Peyer's patch (tissue), 4 donors: ENCODE measurements around the gene SLIT2. TPM values are rescaled to one million over a fixed set of nuclear protein-coding genes. Genes with fewer than 3 reads are reported as not detected.
A peak's percentile ranks its signal among the peaks of the same experiment; 100 is the strongest.

ENCODE experiments used
- DNase-seq, 3 donors: peaks; one replicate each; pipeline ENCODE4 v3.0.0-alpha.2; 2017 to 2019
- H3K27ac ChIP-seq, 4 donors: fragments of 200-600 bp; sonication (generic); one replicate each; pipeline ENCODE4 v1.5.1; 2016 to 2019
- H3K27me3 ChIP-seq, 2 donors: fragments of 200-600 bp; sonication (generic); one replicate each; pipeline ENCODE4 v1.5.1; 2019
- H3K36me3 ChIP-seq, 3 donors: fragments of 200-600 bp; sonication (generic); one replicate each; pipeline ENCODE4 v1.5.1; 2016 to 2019
- H3K4me1 ChIP-seq, 4 donors: fragments of 200-600 bp; sonication (generic); one replicate each; pipeline ENCODE4 v1.5.1; 2016 to 2019
- H3K4me3 ChIP-seq, 4 donors: fragments of 200-600 bp; sonication (generic); 1 replicate in 3 of 4; 2 replicates in 1 of 4; pipeline ENCODE4 v1.5.1; 2016 to 2019; ENCODE audit warnings: mild to moderate bottlenecking in 1 of 4
- H3K9me3 ChIP-seq, 4 donors: fragments of 200-600 bp; sonication (generic); one replicate each; pipeline ENCODE4 v1.5.1; 2016 to 2019; ENCODE audit warnings: mild to moderate bottlenecking in 1 of 4
- POLR2A ChIP-seq, 2 donors: fragments of 450-650 bp; IDR thresholded peaks; one replicate each; pipeline ENCODE4 v1.5.1; 2017; ENCODE audit warnings: antibody characterized with exemption in 2 of 2, mild to moderate bottlenecking in 2 of 2, moderate library complexity in 2 of 2
- total RNA-seq, 4 donors: library from RNA; depleted of rRNA; stranded (reverse); fragments of >200 nt; gene quantifications; one replicate each; pipeline ENCODE4 v1.1.0, GENCODE V29; 2016
- TF ChIP-seq, protein P1 (sequence below), 6 experiments: fragments of 450-650 bp in 4 of 6; fragments of 200-600 bp in 2 of 6; sonication (generic) in 1 of 6; IDR thresholded peaks; one replicate each; pipeline ENCODE4 v1.5.1; 2017 to 2019; ENCODE audit warnings: antibody characterized with exemption in 6 of 6, mild to moderate bottlenecking in 3 of 6, moderate library complexity in 1 of 6

Gene SLIT2
- total RNA-seq, 4 donors from 2014 or later = 3.3 to 11.6 (median 5.5) TPM

DNA sequence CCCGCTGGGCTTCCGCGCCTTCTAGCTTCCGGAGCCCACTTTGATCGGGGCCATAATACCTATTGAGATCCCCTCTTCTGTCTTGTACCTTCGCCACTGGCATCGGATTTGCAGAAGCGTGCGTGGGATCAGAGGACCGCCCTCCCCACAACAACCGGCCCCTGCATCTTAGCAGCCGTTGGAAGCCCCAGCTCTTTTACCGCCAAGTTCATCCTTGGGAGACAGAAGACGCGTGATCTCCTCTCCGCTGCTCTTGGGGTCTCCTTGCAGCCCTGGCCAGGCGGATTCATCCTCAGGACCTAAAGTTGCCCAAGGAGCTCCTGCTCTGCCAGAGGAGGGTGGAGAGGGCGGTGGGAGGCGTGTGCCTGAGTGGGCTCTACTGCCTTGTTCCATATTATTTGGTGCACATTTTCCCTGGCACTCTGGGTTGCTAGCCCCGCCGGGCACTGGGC, 1.6 kb downstream of the SLIT2 start:
- Histone ChIP-seq H3K4me3 (peak overlapping the region; percentile 30 to 52 (median 40)), H3K4me1 (peaks cover 0 to 20% (median 0%) of the 10 kb centered on the region in 4 donors), H3K27me3 (peaks cover 0 to 11% of the 10 kb centered on the region in 2 donors), H3K27ac (no peak overlapping the region), H3K36me3 (no peaks in the 10 kb centered on the region), H3K9me3 (no peaks in the 10 kb centered on the region)
- no peak for DNase-seq
- TF ChIP-seq POLR2A (IDR thresholded peaks at IDR 0.05) = no peak
- TF ChIP-seq, protein P1, sequence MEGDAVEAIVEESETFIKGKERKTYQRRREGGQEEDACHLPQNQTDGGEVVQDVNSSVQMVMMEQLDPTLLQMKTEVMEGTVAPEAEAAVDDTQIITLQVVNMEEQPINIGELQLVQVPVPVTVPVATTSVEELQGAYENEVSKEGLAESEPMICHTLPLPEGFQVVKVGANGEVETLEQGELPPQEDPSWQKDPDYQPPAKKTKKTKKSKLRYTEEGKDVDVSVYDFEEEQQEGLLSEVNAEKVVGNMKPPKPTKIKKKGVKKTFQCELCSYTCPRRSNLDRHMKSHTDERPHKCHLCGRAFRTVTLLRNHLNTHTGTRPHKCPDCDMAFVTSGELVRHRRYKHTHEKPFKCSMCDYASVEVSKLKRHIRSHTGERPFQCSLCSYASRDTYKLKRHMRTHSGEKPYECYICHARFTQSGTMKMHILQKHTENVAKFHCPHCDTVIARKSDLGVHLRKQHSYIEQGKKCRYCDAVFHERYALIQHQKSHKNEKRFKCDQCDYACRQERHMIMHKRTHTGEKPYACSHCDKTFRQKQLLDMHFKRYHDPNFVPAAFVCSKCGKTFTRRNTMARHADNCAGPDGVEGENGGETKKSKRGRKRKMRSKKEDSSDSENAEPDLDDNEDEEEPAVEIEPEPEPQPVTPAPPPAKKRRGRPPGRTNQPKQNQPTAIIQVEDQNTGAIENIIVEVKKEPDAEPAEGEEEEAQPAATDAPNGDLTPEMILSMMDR (IDR thresholded peaks at IDR 0.05) = no peak

DNA sequence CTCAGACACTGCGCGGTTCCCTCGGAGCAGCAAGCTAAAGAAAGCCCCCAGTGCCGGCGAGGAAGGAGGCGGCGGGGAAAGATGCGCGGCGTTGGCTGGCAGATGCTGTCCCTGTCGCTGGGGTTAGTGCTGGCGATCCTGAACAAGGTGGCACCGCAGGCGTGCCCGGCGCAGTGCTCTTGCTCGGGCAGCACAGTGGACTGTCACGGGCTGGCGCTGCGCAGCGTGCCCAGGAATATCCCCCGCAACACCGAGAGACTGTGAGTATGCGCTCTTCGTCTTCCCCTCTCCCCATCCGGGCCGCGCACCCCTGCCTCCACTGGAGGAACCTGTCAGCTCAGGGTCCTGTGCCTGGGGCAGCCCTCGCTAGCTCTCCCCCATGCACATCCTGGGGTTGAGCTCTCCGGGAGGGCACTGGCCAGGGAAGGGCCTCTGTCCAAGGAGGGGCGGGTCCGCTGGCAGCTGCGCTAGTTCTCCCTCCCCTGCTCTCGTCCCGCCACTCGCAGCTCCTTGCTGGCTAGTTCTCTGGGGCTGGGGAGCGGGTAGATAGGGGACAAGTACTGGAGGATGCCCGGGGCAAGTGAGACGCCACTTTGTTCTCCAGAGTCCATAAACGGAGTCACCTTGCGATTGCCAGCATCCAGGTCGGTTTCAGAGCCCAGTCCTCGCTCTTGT, 2.2 kb downstream of the SLIT2 start:
- no peaks in the 10 kb centered on the region for H3K36me3 ChIP-seq
- TF ChIP-seq, protein P1 (IDR thresholded peaks at IDR 0.05) = no peak
- no peak for TF ChIP-seq POLR2A (IDR thresholded peaks at IDR 0.05)
- peaks cover 0 to 20% (median 0%) of the 10 kb centered on the region in 4 donors for H3K4me1 ChIP-seq
- H3K27me3 ChIP-seq = peaks cover 0 to 11% of the 10 kb centered on the region in 2 donors
- H3K9me3 ChIP-seq = no peaks in the 10 kb centered on the region
- peak in 2 of 3 donors; percentile 42 to 48 for DNase-seq
- peak overlapping the region in 1 of 4 donors; percentile 6 for H3K27ac ChIP-seq
- H3K4me3 ChIP-seq = peak overlapping the region; percentile 30 to 52 (median 40)

GRCh38 chr4:20254511-20255250, 3.0 kb downstream of the SLIT2 start:
- Histone ChIP-seq H3K36me3 (no peaks in the 10 kb centered on the region), H3K27me3 (peaks cover 0 to 11% of the 10 kb centered on the region in 2 donors), H3K27ac (peak overlapping the region in 1 of 4 donors; percentile 6), H3K4me1 (peaks cover 0 to 20% (median 0%) of the 10 kb centered on the region in 4 donors), H3K4me3 (peak overlapping the region; percentile 30 to 52 (median 40)), H3K9me3 (no peaks in the 10 kb centered on the region)
- DNase-seq = peak in 1 of 3 donors; percentile 45
- TF ChIP-seq POLR2A (IDR thresholded peaks at IDR 0.05) = no peak
- TF ChIP-seq, protein P1 (IDR thresholded peaks at IDR 0.05) = no peak

- Histone ChIP-seq H3K27ac (no peak overlapping the region), H3K9me3 (no peaks in the 10 kb centered on the region), H3K36me3 (no peaks in the 10 kb centered on the region), H3K27me3 (peaks cover 0 to 11% of the 10 kb centered on the region in 2 donors), H3K4me3 (peak overlapping the region; percentile 30 to 52 (median 40)), H3K4me1 (peaks cover 0 to 20% (median 0%) of the 10 kb centered on the region in 4 donors)
- no peak for DNase-seq
- TF ChIP-seq, protein P1 (IDR thresholded peaks at IDR 0.05) = no peak
- TF ChIP-seq POLR2A (IDR thresholded peaks at IDR 0.05) = no peak
Observed at GRCh38 chr4:20255251-20255586, 3.5 kb downstream of the SLIT2 start.

DNA sequence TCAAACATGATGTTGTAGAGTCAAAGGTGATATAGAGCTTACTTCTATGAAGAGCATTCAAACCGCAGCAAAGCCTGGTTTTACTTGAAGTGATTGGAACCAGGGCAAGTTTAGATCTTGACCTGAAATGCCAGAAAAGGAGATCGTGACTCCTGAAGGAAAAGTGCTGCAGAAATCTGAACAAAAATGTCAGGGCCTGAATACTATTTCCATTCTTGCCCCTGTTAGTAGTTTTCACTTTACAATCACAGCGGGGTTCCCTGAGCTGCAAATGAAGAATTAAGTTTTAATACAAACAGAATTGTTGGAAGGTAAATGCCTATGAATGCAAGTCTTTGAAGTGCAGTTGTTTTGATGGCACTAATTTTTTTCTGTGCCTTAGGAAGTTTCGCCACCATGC, 4.1 kb downstream of the SLIT2 start:
- TF ChIP-seq POLR2A (IDR thresholded peaks at IDR 0.05) = no peak
- TF ChIP-seq, protein P1 (IDR thresholded peaks at IDR 0.05) = no peak
- Histone ChIP-seq H3K9me3 (no peaks in the 10 kb centered on the region), H3K27ac (no peak overlapping the region), H3K36me3 (no peaks in the 10 kb centered on the region), H3K27me3 (peaks cover 0 to 11% of the 10 kb centered on the region in 2 donors), H3K4me1 (peaks cover 0 to 20% (median 0%) of the 10 kb centered on the region in 4 donors), H3K4me3 (no peak overlapping the region)
- DNase-seq = no peak
